ENCODE measurements around the gene ALX4.
A peak's percentile ranks its signal among the peaks of the same experiment; 100 is the strongest.

Gene ALX4

GRCh38 chr11:44300844-44301563 lies 8.9 kb downstream of the ALX4 start:
- DNase-seq (ENCODE audit: low read depth): no peak

GRCh38 chr11:44298862-44299261 lies 11.1 kb downstream of the ALX4 start:
- no peak for DNase-seq (ENCODE audit: low read depth)

- no peak for DNase-seq (ENCODE audit: low read depth)
These were observed 19.7 kb downstream of the ALX4 start for GRCh38 chr11:44290208-44290607.

GRCh38 chr11:44288133-44288526 lies 21.8 kb downstream of the ALX4 start:
- no peak for DNase-seq (ENCODE audit: low read depth)

DNA sequence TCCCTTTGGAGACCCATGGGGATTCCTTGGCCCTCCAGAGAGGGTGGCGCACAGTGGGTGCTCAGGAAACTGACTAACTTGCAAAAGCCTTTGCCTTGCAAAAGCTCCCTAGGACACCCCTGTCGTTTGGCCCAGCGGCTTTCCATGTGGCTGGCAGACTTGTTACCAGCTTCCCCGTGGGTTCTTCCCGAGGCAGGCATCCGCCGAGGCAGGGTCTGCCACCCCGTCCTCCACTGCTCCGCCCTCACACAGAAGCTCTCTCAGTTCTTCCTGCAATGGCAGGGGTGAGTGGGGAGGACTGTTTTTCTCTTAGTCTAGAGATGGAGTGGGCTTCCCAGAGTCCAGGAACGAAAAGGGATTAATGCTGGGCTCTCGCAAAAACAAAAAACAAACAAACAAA lies 23.0 kb downstream of the ALX4 start:
- no peak for DNase-seq (ENCODE audit: low read depth)

DNA sequence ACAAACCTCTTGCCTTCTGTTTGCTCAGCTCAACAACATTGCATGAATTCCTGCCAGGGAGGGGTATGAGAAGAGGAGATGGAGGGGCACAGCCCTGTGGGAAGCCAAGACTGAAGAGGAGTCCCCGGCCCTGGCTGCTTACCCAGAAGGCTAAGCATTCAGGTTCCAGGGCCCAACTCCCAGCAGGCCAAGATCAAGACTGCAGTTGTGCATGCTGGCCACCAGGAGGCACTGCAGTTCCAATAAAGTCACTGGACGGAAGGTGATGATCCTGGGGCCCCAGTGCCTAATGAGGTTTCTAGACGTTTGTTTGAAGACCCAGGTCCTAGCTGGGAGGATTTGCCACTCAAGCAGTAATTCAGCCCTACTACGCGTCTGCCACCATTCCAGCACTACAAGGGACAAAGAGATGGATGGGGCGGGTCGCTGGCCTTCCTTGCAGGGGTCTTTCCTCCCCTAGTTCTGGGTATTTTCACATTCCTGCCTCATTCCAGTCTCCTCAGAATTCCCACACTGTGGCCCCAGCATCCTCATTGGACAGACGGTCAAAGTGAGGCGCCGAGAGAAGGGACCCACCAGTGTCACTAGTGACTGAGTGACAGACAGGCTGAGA lies 23.6 kb downstream of the ALX4 start:
- DNase-seq (ENCODE audit: low read depth): peak; percentile 7

- no peak for DNase-seq (ENCODE audit: low read depth)
These were observed 24.2 kb downstream of the ALX4 start for GRCh38 chr11:44285756-44286155.

DNA sequence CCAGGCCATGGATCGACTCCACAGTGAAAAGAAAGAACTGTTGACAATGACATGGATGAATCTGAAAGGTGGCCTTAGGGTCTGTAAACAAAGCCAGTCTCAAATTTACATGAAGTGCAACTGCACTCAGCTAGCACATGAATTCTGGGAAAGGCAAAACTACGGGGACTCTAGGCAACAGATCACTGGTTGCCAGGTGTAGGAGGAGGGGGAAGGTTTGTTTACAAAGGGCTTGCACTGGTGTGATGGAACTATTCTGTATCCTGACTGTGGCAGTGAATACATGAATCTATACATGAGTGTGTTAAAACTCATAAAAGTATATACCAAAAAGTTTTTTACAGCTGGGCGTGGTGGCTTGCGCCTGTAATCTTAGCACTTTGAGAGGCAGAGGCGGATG lies 27.3 kb downstream of the ALX4 start:
- no peak for DNase-seq (ENCODE audit: low read depth)

GRCh38 chr11:44281151-44281550 lies 28.8 kb downstream of the ALX4 start:
- DNase-seq (ENCODE audit: low read depth): no peak

GRCh38 chr11:44280257-44280656 lies 29.7 kb downstream of the ALX4 start:
- no peak for DNase-seq (ENCODE audit: low read depth)

GRCh38 chr11:44279483-44279882 lies 30.5 kb downstream of the ALX4 start:
- no peak for DNase-seq (ENCODE audit: low read depth)

DNA sequence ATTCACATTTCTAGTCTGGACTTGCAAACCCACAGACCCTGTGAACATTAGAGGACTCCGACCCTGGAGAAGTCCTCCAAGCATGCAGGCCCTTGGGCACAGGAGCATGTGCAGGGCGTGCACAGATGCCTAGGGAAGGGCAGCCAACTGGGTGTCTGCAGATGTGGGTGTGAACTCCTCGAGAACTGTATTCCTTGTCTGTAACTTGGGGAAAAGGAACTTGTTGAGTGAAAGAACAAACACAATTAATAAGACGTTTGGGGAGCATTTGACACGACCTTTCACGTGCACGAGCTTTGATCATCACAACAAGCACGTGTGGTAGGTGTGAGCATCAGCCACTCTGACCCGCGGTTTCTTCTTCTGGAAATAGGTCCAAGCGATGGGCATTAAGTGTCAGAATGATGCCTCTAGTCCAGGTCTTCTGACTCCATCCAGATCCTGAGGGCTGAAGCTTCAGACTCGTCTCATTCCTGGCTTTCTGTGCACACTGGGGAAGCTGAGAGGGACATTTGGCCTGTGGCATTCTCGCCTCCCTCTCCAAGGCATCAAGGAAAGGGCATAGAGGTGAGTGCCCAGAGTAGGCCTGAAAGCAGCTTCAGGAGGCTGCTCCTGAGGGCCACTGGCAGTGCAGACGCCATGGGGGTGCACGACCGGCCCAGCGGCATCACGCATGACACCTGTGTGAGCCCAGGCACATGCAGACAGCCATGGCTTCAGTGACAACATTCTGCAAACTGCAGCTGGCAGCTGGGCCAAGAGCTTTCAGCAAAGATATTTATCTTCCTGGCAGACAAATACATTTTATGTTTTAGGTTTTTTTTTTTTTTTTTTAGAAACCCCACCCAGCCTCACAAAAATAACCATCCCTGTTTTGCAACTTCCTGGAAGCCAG lies 32.5 kb downstream of the ALX4 start:
- no peak for DNase-seq (ENCODE audit: low read depth)

DNA sequence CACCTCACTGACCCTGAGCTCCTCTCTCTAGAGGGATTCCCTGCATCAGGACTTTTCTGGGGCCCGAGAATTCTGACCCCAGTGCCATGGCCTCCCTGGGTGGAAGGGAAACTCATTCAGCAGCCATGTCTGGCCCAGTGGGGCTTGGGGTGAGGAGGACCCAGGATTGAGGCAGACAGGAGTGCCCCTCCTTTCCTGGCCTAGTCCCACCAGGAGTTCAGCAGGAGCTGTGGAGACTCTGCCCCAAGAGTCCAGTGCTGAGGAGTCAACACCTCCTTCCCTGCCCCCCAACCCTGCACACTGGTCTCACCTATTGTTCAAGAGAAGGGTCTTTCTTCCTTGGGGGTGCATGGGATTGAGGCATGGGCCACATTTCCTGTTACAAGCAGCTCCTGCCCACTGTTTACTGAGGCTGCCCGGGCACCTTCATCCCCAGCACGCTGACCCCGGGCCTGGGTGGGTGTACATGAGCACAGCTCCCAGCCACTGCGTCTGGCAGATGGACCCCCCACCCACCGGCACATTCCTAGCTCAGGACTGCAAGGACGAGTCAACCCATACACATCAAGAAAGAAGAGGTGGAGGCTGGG lies 33.9 kb downstream of the ALX4 start:
- DNase-seq (ENCODE audit: low read depth): no peak

- no peak for DNase-seq (ENCODE audit: low read depth)
These were observed 34.7 kb downstream of the ALX4 start for GRCh38 chr11:44275241-44275640.

GRCh38 chr11:44274404-44274803 lies 35.5 kb downstream of the ALX4 start:
- DNase-seq (ENCODE audit: low read depth): no peak

GRCh38 chr11:44271286-44271685 lies 38.7 kb downstream of the ALX4 start:
- DNase-seq (ENCODE audit: low read depth): no peak

DNA sequence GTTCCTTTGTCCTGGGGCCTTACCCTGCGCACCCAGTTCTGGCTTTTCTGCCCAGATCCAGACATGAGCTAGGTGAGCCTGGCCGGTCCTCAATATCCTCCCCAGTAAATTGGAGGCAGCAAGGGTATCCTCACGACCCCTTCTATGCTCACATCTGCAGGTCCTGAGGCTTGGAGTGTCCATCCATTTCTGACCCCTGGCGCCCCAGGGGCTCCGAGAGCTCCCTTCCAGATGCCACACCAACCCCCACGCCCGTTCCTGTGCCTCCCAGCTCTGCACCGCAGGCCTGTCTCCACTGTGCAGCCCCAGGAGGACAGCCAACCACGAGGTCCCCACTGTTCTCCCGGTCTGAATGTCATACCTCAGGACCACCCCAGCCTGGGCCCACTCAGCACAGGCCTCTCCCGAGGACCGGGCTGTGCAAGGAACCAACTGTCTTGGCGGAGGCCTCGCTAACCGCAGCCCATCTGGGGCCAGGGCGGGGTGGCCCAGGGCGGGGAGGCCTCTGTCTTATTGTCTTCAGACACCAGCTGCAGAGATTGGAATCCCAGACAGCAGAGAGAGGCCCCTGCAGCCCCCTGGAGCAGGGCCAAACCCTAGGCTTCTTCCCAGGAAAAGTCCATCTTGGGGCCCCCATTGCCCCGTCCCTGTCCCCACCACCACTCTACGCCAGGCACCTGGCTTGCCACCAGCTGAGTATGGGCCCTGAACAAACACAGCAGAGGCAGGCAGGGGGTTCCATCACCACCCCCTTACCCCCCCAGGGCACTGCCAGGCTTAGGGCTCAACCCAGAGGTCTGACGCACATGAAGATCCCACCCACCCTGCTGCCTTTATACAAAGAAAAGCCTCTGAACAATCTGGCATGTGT lies 39.3 kb downstream of the ALX4 start:
- DNase-seq (ENCODE audit: low read depth): no peak

DNA sequence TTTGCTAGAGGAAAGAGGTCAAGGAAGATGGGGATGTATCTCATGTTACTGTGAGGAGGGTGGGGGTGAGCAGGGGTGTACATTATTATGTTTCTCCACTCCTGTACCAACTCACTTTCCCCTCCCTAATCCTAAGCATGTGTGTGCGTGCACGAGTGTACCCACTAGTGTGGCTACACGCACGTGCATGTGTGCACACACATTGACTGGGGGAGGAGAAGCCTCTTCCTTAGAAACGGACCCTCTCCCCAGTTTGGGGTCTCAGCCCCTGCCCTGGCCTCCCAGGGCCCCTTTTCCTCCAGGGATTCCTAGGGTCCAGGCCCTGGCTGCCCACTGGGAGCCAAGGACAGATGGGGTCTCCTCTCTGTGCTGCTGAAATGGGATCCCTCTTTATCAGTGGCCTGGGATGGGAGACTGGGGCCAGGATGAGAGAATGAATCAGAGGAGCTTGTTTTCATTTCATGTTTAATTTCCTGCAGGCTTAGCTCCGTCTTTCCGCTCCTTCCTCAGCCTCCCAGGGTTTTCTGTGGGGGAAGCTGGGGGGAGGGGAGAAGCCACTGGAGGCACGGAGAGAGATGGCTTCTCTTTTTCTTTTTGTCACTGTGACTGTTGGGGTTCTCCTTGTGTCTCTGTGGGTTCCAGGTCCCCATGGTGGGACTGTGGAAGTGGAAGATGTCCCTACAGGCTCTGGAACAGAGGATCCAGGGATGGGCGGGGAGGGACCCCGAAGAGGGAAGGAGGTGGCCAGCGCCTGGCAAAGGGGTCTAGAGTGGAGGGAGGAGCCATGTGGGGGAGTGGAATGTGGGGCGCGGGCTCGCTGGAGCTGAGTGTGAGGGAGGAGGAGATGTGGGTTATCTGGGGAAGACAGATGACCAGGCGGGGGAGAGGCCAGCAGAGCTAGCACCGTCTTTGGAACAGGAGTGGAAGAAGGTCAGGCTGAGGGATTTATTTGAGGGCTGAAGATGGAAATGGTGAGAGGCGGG lies 40.3 kb downstream of the ALX4 start:
- no peak for DNase-seq (ENCODE audit: low read depth)

DNA sequence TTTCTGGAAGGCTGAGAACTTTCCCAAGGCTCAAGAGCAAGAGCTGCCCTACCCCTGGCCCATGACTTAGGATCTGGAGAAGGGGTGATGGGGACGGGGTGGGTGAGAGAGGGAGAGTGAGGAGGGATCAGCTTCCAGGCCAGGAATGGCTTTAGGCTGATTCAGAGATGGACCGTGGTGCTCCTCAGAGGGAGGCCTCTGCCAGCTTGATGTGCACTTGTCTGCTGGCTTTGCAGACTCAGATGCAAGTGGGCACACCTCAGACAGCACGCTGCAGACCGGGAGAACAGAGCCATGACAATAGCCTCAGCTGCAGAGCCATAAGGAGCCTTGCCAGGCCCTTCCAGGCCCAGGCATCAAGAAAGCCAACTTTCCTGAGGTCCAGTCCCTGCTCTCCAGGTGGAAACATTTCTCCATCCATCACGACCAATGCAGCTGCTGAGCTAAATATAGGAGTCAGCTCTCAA lies 41.3 kb downstream of the ALX4 start:
- no peak for DNase-seq (ENCODE audit: low read depth)
